Measurements from ENCODE around the gene PXDC1. TPM values are rescaled to one million over a fixed set of nuclear protein-coding genes. Genes with fewer than 3 reads are reported as not detected.
"Not testable (repeated sequence)": the region's sequence is repeated elsewhere in the genome, so short reads cannot be mapped to it uniquely, and the experiment has no call there.

Gene PXDC1
- total RNA-seq, 1 experiment from 2014 or later: 36.2 TPM

GRCh38 chr6:3722785-3723184, 28.7 kb downstream of the PXDC1 start:
- in situ Hi-C loops (cut with HindIII; ENCODE audit: low pct_unique_long_range_greater_than_20kb, low sequenced_read_pairs) (no loop called here), intact Hi-C loops (cut with micrococcal nuclease; ENCODE audit: unreplicated experiment) (no loop called here)
- TF ChIP-seq TCF7L2 (IDR thresholded peaks at IDR 0.05; ENCODE audit: low read depth, low read length): no peak
- TF ChIP-seq REST (IDR thresholded peaks at IDR 0.05; ENCODE audit: insufficient read depth in 1 of 2, low read depth in 2 of 2, low read length in 1 of 2): no peak
- Histone ChIP-seq H3K4me3 (ENCODE audit: low read depth in 2 of 2, low read length in 2 of 2) (no peak overlapping the region), H3K27ac (ENCODE audit: low read length) (no peak overlapping the region), H3K9me3 (ENCODE audit: control insufficient read depth, insufficient read depth, low read depth, low read length) (no peaks in the 10 kb centered on the region), H3K4me1 (ENCODE audit: control insufficient read depth, insufficient read depth, low read length) (no peaks in the 10 kb centered on the region), H3K27me3 (ENCODE audit: control insufficient read depth, insufficient read depth, low read length) (no peaks in the 10 kb centered on the region), H3K36me3 (ENCODE audit: control insufficient read depth, insufficient read depth, low read length) (0 out of 2 replicates have a peak, but pooled peaks cover 2% of the 10 kb centered on the region)
- BruUV-seq (replicated peaks): no TSS peak
- no peak for DNase-seq (ENCODE audit: low read depth, low spot score)
- CTCF ChIA-PET: interaction anchor here (1.0 kb wide), 1 partner anchor 9 kb away, joined by 3 read pairs; no protein-coding TSS in a partner anchor
- POLR2A ChIA-PET: no interaction called here
- ATAC-seq: no peak

- BruUV-seq (replicated peaks): no TSS peak
- no peaks in the 10 kb centered on the region for H3K4me1 ChIP-seq (ENCODE audit: control insufficient read depth, insufficient read depth, low read length)
These were observed 29.5 kb downstream of the PXDC1 start for GRCh38 chr6:3721810-3722621.

GRCh38 chr6:3720770-3721169, 30.7 kb downstream of the PXDC1 start:
- H3K9me3 ChIP-seq (ENCODE audit: control insufficient read depth, insufficient read depth, low read depth, low read length); H3K27me3 ChIP-seq (ENCODE audit: control insufficient read depth, insufficient read depth, low read length); ATAC-seq; H3K27ac ChIP-seq (ENCODE audit: low read length); H3K36me3 ChIP-seq (ENCODE audit: control insufficient read depth, insufficient read depth, low read length); H3K4me3 ChIP-seq (ENCODE audit: low read depth in 2 of 2, low read length in 2 of 2); intact Hi-C loops (cut with micrococcal nuclease; ENCODE audit: unreplicated experiment); BruUV-seq (replicated peaks); POLR2A ChIA-PET; H3K4me1 ChIP-seq (ENCODE audit: control insufficient read depth, insufficient read depth, low read length); in situ Hi-C loops (cut with HindIII; ENCODE audit: low pct_unique_long_range_greater_than_20kb, low sequenced_read_pairs); DNase-seq (ENCODE audit: low read depth, low spot score): not testable (repeated sequence)
- CTCF ChIA-PET: interaction anchor here (0.6 kb wide), 1 partner anchor 1272 kb away, joined by 9 read pairs; no protein-coding TSS in a partner anchor

More at GRCh38 chr6:3721810-3722621, 29.5 kb downstream of the PXDC1 start:
- Histone ChIP-seq H3K36me3 (ENCODE audit: control insufficient read depth, insufficient read depth, low read length) (0 out of 2 replicates have a peak, but pooled peaks cover 2% of the 10 kb centered on the region), H3K27me3 (ENCODE audit: control insufficient read depth, insufficient read depth, low read length) (no peaks in the 10 kb centered on the region), H3K9me3 (ENCODE audit: control insufficient read depth, insufficient read depth, low read depth, low read length) (no peaks in the 10 kb centered on the region), H3K4me3 (ENCODE audit: low read depth in 2 of 2, low read length in 2 of 2) (no peak overlapping the region), H3K27ac (ENCODE audit: low read length) (no peak overlapping the region)
- intact Hi-C loops (cut with micrococcal nuclease; ENCODE audit: unreplicated experiment): no loop called here
- in situ Hi-C loops (cut with HindIII; ENCODE audit: low pct_unique_long_range_greater_than_20kb, low sequenced_read_pairs): no loop called here
- ATAC-seq (no peak), DNase-seq (ENCODE audit: low read depth, low spot score) (no peak)
- ChIA-PET CTCF (no interaction called here), POLR2A (no interaction called here)
- TF ChIP-seq REST (IDR thresholded peaks at IDR 0.05; ENCODE audit: insufficient read depth in 1 of 2, low read depth in 2 of 2, low read length in 1 of 2): no peak
- TF ChIP-seq CTCF (IDR thresholded peaks at IDR 0.05): no peak
- TF ChIP-seq SIN3A (IDR thresholded peaks at IDR 0.05; ENCODE audit: borderline replicate concordance, insufficient read depth, low read depth, low read length): no peak
- TF ChIP-seq TCF7L2 (IDR thresholded peaks at IDR 0.05; ENCODE audit: low read depth, low read length): no peak
- TF ChIP-seq POLR2AphosphoS5 (IDR thresholded peaks at IDR 0.05; ENCODE audit: low read depth, low read length): no peak

Data from Panc1 (cell line).